GM12892 (cell line): ENCODE results near the gene DCC.

Experiments used
- DNase-seq: peaks from one replicate; pipeline ENCODE4 v3.0.0; 2011; ENCODE audit not compliant: insufficient read length
- FAIRE-seq: peaks from 2 replicates; lab custom pipeline; 2011; peaks lifted over from hg19 to GRCh38; lab: Jason Lieb, UNC
- POLR2A ChIP-seq: IDR thresholded peaks from 2 replicates; pipeline ENCODE4 v1.6.1; 2011; ENCODE audit warnings: low read depth, low read length, control low read depth
- POLR2AphosphoS5 ChIP-seq: IDR thresholded peaks from 2 replicates; pipeline ENCODE4 v1.6.1; 2011; ENCODE audit warnings: low read depth, low read length, control low read depth
- TAF1 ChIP-seq: IDR thresholded peaks from 2 replicates; pipeline ENCODE4 v1.6.1; 2011; ENCODE audit warnings: low read depth, mild to moderate bottlenecking, control low read depth, low read length, borderline replicate concordance

The DCC gene

GRCh38 chr18:52822160-52822559 lies 482.2 kb downstream of the DCC start:
- TF ChIP-seq TAF1 (no peak), POLR2AphosphoS5 (no peak), POLR2A (no peak)
- FAIRE-seq: no peak
- no peak for DNase-seq

- TF ChIP-seq TAF1: no peak
- TF ChIP-seq POLR2AphosphoS5: no peak
- no peak for TF ChIP-seq POLR2A
- DNase-seq (no peak), FAIRE-seq (no peak)
Observed at GRCh38 chr18:52824126-52824525, 484.1 kb downstream of the DCC start.

GRCh38 chr18:52826994-52827393 lies 487.0 kb downstream of the DCC start:
- DNase-seq (no peak), FAIRE-seq (no peak)
- TF ChIP-seq POLR2AphosphoS5 (no peak), POLR2A (no peak)

GRCh38 chr18:52829320-52829719 lies 489.3 kb downstream of the DCC start:
- FAIRE-seq (no peak), DNase-seq (no peak)
- TF ChIP-seq POLR2A (no peak), TAF1 (no peak), POLR2AphosphoS5 (no peak)

GRCh38 chr18:52829876-52830405 lies 489.9 kb downstream of the DCC start:
- FAIRE-seq (no peak), DNase-seq (no peak)
- TF ChIP-seq POLR2AphosphoS5 (no peak), POLR2A (no peak), TAF1 (no peak)

GRCh38 chr18:52844323-52844722 lies 504.3 kb downstream of the DCC start:
- DNase-seq: no peak
- no peak for FAIRE-seq
- TF ChIP-seq POLR2A: no peak
- no peak for TF ChIP-seq TAF1
- TF ChIP-seq POLR2AphosphoS5: no peak

- DNase-seq: no peak
- TF ChIP-seq POLR2AphosphoS5: no peak
- TF ChIP-seq POLR2A: no peak
- no peak for TF ChIP-seq TAF1
- FAIRE-seq: no peak
Observed at GRCh38 chr18:52845036-52845435, 505.0 kb downstream of the DCC start.

GRCh38 chr18:52850031-52850560 lies 510.1 kb downstream of the DCC start:
- TF ChIP-seq TAF1 (no peak), POLR2A (no peak), POLR2AphosphoS5 (no peak)
- FAIRE-seq (no peak), DNase-seq (no peak)

GRCh38 chr18:52861558-52861957 lies 521.6 kb downstream of the DCC start:
- TF ChIP-seq POLR2AphosphoS5 (no peak), TAF1 (no peak), POLR2A (no peak)
- no peak for DNase-seq
- no peak for FAIRE-seq

- FAIRE-seq (no peak), DNase-seq (no peak)
- TF ChIP-seq POLR2AphosphoS5 (no peak), TAF1 (no peak), POLR2A (no peak)
Observed at GRCh38 chr18:52869349-52869923, 529.4 kb downstream of the DCC start.

GRCh38 chr18:52869942-52870907 lies 530.2 kb downstream of the DCC start:
- DNase-seq (no peak), FAIRE-seq (no peak)
- TF ChIP-seq POLR2AphosphoS5: no peak
- TF ChIP-seq POLR2A: no peak
- no peak for TF ChIP-seq TAF1

- TF ChIP-seq POLR2A (no peak), POLR2AphosphoS5 (no peak), TAF1 (no peak)
- FAIRE-seq: no peak
- DNase-seq: no peak
Observed at GRCh38 chr18:52874774-52875173, 534.8 kb downstream of the DCC start.
